ENCODE data around the gene NPAS4. TPM values are rescaled to one million over a fixed set of nuclear protein-coding genes. Genes with fewer than 3 reads are reported as not detected.

Gene NPAS4
- total RNA-seq, 1 donor from 2014 or later: 0.20 TPM

DNA sequence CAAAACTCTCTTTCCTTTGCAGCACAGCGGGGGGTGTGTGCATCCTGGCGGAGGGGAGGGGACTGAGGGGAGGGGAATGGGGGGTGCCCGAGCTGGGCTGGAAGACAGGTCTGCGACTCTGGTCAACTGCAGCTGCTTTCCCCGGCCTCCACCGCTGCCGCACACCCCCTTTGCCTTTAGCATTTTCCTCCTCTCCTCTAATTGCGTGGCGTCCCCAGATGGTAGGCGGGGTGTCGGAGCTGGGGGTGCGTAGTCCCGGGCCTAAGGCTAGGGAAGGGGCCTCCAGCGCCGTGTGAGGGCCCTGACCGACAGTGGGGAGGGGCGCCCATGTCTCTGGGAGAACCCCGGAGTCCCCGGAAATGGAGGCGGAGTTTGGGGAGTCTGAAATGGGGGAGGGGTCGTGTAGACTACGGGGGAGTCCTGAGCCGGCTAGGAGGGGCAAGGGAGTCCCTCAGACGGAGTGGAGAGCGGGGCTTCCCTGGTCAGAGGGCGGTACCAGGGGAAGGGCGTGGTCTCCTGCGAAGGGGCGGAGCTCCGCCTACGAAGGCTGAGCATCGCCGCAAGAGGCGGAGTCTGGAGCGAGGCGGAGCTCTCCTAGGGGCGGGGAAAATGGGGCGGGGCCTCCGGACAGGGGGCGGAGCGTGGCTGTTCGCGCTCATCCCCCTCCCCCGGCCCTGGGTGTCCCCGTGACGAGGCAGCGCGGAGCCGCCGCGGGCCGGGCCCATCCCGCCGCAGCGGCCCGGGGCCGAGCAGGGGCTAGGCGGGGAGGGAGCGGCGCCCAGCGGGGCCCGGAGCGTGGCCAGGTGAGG is 45.6 kb downstream of the NPAS4 start, which contains the start of gene PELI3:
TSS of gene PELI3 (plus strand) at position 681 of the 809 bp plus-strand sequence. CDS start 1,224 bp downstream, outside the sequence.
- Mint-ChIP-seq H3K27me3 (ENCODE audit: low read depth, unreplicated experiment) (peaks cover 2% of the 10 kb centered on the region), H3K27ac (ENCODE audit: unreplicated experiment) (no peak within 1 kb of the TSS), H3K4me3 (ENCODE audit: unreplicated experiment) (peak within 1 kb of the TSS; percentile 87), H3K36me3 (ENCODE audit: low read depth, unreplicated experiment) (peaks cover 8% of the 10 kb centered on the region), H3K9me3 (ENCODE audit: unreplicated experiment) (no peaks in the 10 kb centered on the region), H3K4me1 (ENCODE audit: low read depth, unreplicated experiment) (peaks cover 3% of the 10 kb centered on the region)
- Histone ChIP-seq H3K4me2 (ENCODE audit: low read length) (peak within 1 kb of the TSS; percentile 98), H3K9ac (ENCODE audit: low read length) (peak within 1 kb of the TSS; percentile 83), H3K27ac (ENCODE audit: low read depth, low read length) (no peak within 1 kb of the TSS), H3K9me3 (ENCODE audit: insufficient read depth, low read depth, low read length) (no peaks in the 10 kb centered on the region), H4K20me1 (ENCODE audit: insufficient read depth, low read length) (peaks cover 10% of the 10 kb centered on the region), H3K4me3 (ENCODE audit: insufficient read depth, low read depth, low read length) (peak within 1 kb of the TSS; percentile 67), H3K4me1 (ENCODE audit: insufficient read depth, low read length) (peaks cover 10% of the 10 kb centered on the region), H3K79me2 (ENCODE audit: insufficient read depth, low read length) (no peaks in the 10 kb centered on the region), H3K27me3 (ENCODE audit: insufficient read depth, low read length) (no peaks in the 10 kb centered on the region), H3K36me3 (ENCODE audit: insufficient read depth, low read length) (no peaks in the 10 kb centered on the region), H2AFZ (ENCODE audit: low read depth, low read length) (peak within 1 kb of the TSS; percentile 93)
- FAIRE-seq (no peak), DNase-seq (ENCODE audit: low read depth) (peak; percentile 62)
- no peak for TF ChIP-seq EZH2 (IDR thresholded peaks at IDR 0.05; ENCODE audit: insufficient read depth, low read length)
- TF ChIP-seq, protein P1, sequence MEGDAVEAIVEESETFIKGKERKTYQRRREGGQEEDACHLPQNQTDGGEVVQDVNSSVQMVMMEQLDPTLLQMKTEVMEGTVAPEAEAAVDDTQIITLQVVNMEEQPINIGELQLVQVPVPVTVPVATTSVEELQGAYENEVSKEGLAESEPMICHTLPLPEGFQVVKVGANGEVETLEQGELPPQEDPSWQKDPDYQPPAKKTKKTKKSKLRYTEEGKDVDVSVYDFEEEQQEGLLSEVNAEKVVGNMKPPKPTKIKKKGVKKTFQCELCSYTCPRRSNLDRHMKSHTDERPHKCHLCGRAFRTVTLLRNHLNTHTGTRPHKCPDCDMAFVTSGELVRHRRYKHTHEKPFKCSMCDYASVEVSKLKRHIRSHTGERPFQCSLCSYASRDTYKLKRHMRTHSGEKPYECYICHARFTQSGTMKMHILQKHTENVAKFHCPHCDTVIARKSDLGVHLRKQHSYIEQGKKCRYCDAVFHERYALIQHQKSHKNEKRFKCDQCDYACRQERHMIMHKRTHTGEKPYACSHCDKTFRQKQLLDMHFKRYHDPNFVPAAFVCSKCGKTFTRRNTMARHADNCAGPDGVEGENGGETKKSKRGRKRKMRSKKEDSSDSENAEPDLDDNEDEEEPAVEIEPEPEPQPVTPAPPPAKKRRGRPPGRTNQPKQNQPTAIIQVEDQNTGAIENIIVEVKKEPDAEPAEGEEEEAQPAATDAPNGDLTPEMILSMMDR (IDR thresholded peaks at IDR 0.05; ENCODE audit: insufficient read depth, low read depth, low read length): no peak

DNA sequence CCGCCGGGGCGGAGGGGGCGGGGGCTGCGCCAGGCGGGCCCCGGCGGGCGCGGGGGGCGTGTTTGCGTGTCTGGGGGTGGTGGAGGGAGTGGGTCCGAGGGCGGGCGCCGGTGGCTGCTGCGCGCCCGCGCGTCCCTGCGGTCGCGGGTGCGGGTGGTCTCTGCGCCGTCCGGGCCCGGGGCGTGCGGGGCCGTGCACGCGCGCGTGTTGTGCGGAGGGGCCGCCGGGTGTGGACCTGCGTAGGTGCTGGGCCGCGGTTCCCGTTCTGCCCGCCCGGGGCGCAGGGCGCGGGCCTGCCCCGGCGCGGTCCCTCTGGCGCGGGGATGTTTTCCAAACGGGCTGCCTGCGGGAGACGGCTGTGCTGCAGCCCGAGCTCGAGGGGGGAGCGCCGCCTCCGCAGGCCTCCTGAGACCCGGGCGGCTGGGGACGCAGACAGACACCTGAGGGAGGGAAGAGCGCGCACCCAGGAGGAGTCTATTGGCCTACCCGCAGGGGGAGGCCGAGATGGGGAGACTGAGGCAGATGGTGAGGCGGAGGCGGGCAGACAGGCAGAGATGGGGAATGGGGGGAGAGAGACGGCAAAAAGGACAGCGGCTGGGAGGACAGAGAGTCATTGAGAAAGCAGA is 46.3 kb downstream of the NPAS4 start:
- no peaks in the 10 kb centered on the region for H3K9me3 Mint-ChIP-seq (ENCODE audit: unreplicated experiment)
- FAIRE-seq (no peak), DNase-seq (ENCODE audit: low read depth) (no peak)
- Histone ChIP-seq H2AFZ (ENCODE audit: low read depth, low read length) (peak overlapping the region; percentile 67), H3K9ac (ENCODE audit: low read length) (peak overlapping the region; percentile 83), H3K4me2 (ENCODE audit: low read length) (peak overlapping the region; percentile 98), H3K79me2 (ENCODE audit: insufficient read depth, low read length) (no peaks in the 10 kb centered on the region), H3K4me3 (ENCODE audit: insufficient read depth, low read depth, low read length) (peak overlapping the region; percentile 67), H3K4me1 (ENCODE audit: insufficient read depth, low read length) (peaks cover 10% of the 10 kb centered on the region), H3K36me3 (ENCODE audit: insufficient read depth, low read length) (no peaks in the 10 kb centered on the region), H3K27ac (ENCODE audit: low read depth, low read length) (no peak overlapping the region), H4K20me1 (ENCODE audit: insufficient read depth, low read length) (peaks cover 10% of the 10 kb centered on the region), H3K9me3 (ENCODE audit: insufficient read depth, low read depth, low read length) (no peaks in the 10 kb centered on the region), H3K27me3 (ENCODE audit: insufficient read depth, low read length) (no peaks in the 10 kb centered on the region)
- TF ChIP-seq, protein P1 (IDR thresholded peaks at IDR 0.05; ENCODE audit: insufficient read depth, low read depth, low read length): no peak
- no peak for TF ChIP-seq EZH2 (IDR thresholded peaks at IDR 0.05; ENCODE audit: insufficient read depth, low read length)
- no peak overlapping the region for H3K27ac Mint-ChIP-seq (ENCODE audit: unreplicated experiment)
- peaks cover 7% of the 10 kb centered on the region for H3K36me3 Mint-ChIP-seq (ENCODE audit: low read depth, unreplicated experiment)
- H3K4me1 Mint-ChIP-seq (ENCODE audit: low read depth, unreplicated experiment): peaks cover 3% of the 10 kb centered on the region
- peaks cover 2% of the 10 kb centered on the region for H3K27me3 Mint-ChIP-seq (ENCODE audit: low read depth, unreplicated experiment)
- H3K4me3 Mint-ChIP-seq (ENCODE audit: unreplicated experiment): peak overlapping the region; percentile 87
